ENCODE measurements around the gene FHDC1.

Gene FHDC1

GRCh38 chr4:152936446-152937335 is 568 bp downstream of the FHDC1 start:
- DNase-seq = no peak

- no peak for DNase-seq
Measured at GRCh38 chr4:152937336-152938236, 1.5 kb downstream of the FHDC1 start.

GRCh38 chr4:152938237-152938947 is 2.3 kb downstream of the FHDC1 start:
- no peak for DNase-seq

GRCh38 chr4:152939621-152940020 is 3.5 kb downstream of the FHDC1 start:
- no peak for DNase-seq

GRCh38 chr4:152940461-152940860 is 4.3 kb downstream of the FHDC1 start:
- DNase-seq = no peak

- no peak for DNase-seq
Measured at GRCh38 chr4:152941411-152941810, 5.3 kb downstream of the FHDC1 start.

- DNase-seq = no peak
Measured at GRCh38 chr4:152942346-152942745, 6.2 kb downstream of the FHDC1 start.

- no peak for DNase-seq
Measured at GRCh38 chr4:152943672-152944071, 7.5 kb downstream of the FHDC1 start.

GRCh38 chr4:152944666-152945320 is 8.7 kb downstream of the FHDC1 start:
- no peak for DNase-seq

- DNase-seq = no peak
Measured at GRCh38 chr4:152945639-152946038, 9.5 kb downstream of the FHDC1 start.

- no peak for DNase-seq
Measured at GRCh38 chr4:152946446-152946845, 10.3 kb downstream of the FHDC1 start.

- DNase-seq = no peak
Measured at GRCh38 chr4:152947311-152947710, 11.2 kb downstream of the FHDC1 start.

- no peak for DNase-seq
Measured at GRCh38 chr4:152949930-152950329, 13.8 kb downstream of the FHDC1 start.

GRCh38 chr4:152950402-152951274 is 14.5 kb downstream of the FHDC1 start:
- no peak for DNase-seq

- DNase-seq = no peak
Measured at GRCh38 chr4:152951348-152951747, 15.2 kb downstream of the FHDC1 start.

GRCh38 chr4:152953514-152953913 is 17.4 kb downstream of the FHDC1 start:
- DNase-seq = no peak

- DNase-seq = no peak
Measured at GRCh38 chr4:152954741-152955140, 18.6 kb downstream of the FHDC1 start.

GRCh38 chr4:152956147-152956546 is 20.0 kb downstream of the FHDC1 start:
- DNase-seq = no peak

- peak; percentile 78 for DNase-seq
Measured at GRCh38 chr4:152956650-152957436, 20.7 kb downstream of the FHDC1 start.

- DNase-seq = peak; percentile 31
Measured at GRCh38 chr4:152957437-152958171, 21.5 kb downstream of the FHDC1 start.

Measured in kidney glomerular epithelial cell (primary cell).